Measurements from ENCODE around the gene ANKS6.

GRCh38 chr9:98690686-98691085 lies 105.7 kb downstream of the ANKS6 start:
- TF ChIP-seq POLR2A (IDR thresholded peaks at IDR 0.05; ENCODE audit: low read depth) (no peak), CTCF (IDR thresholded peaks at IDR 0.05) (no peak), POLR2AphosphoS5 (IDR thresholded peaks at IDR 0.05) (no peak)

Measured in esophagus muscularis mucosa (tissue), 3 donors.